ENCODE measurements around the gene PIAS2.
A peak's percentile ranks its signal among the peaks of the same experiment; 100 is the strongest.
"Not testable (repeated sequence)": the region's sequence is repeated elsewhere in the genome, so short reads cannot be mapped to it uniquely, and the experiment has no call there.

Gene PIAS2

GRCh38 chr18:46903406-46903805 is 13.9 kb downstream of the PIAS2 start:
- no peak for DNase-seq

GRCh38 chr18:46899274-46899948 is 17.9 kb downstream of the PIAS2 start:
- no peak for DNase-seq

GRCh38 chr18:46894124-46894523 is 23.2 kb downstream of the PIAS2 start:
- DNase-seq, result no peak

GRCh38 chr18:46893360-46893759 is 23.9 kb downstream of the PIAS2 start:
- DNase-seq, result no peak

- DNase-seq, result no peak
Observed at GRCh38 chr18:46892842-46893241, 24.5 kb downstream of the PIAS2 start.

- no peak for DNase-seq
Observed at GRCh38 chr18:46891742-46892214, 25.5 kb downstream of the PIAS2 start.

- no peak for DNase-seq
Observed at GRCh38 chr18:46888965-46889364, 28.3 kb downstream of the PIAS2 start.

- DNase-seq, result no peak
Observed at GRCh38 chr18:46886893-46887292, 30.4 kb downstream of the PIAS2 start.

- DNase-seq, result no peak
Observed at GRCh38 chr18:46883180-46883579, 34.1 kb downstream of the PIAS2 start.

GRCh38 chr18:46877329-46877987 is 39.8 kb downstream of the PIAS2 start:
- no peak for DNase-seq

- no peak for DNase-seq
Observed at GRCh38 chr18:46868169-46868921, 49.0 kb downstream of the PIAS2 start.

GRCh38 chr18:46867367-46868143 is 49.8 kb downstream of the PIAS2 start:
- no peak for DNase-seq

- no peak for DNase-seq
Observed at GRCh38 chr18:46866523-46866922, 50.8 kb downstream of the PIAS2 start.

- not testable (repeated sequence) for DNase-seq
Observed at GRCh38 chr18:46865245-46865644, 52.1 kb downstream of the PIAS2 start.

- DNase-seq, result peak; percentile 20
Observed at GRCh38 chr18:46859855-46860254, 57.5 kb downstream of the PIAS2 start.

GRCh38 chr18:46858290-46858689 is 59.0 kb downstream of the PIAS2 start:
- DNase-seq, result no peak

- DNase-seq, result no peak
Observed at GRCh38 chr18:46856973-46857372, 60.3 kb downstream of the PIAS2 start.

GRCh38 chr18:46849007-46849406 is 68.3 kb downstream of the PIAS2 start:
- DNase-seq, result no peak

GRCh38 chr18:46843372-46843771 is 73.9 kb downstream of the PIAS2 start:
- no peak for DNase-seq

GRCh38 chr18:46842583-46842982 is 74.7 kb downstream of the PIAS2 start:
- no peak for DNase-seq

- no peak for DNase-seq
Observed at GRCh38 chr18:46833899-46834298, 83.4 kb downstream of the PIAS2 start.

GRCh38 chr18:46832849-46833248 is 84.5 kb downstream of the PIAS2 start:
- no peak for DNase-seq

- DNase-seq, result not testable (repeated sequence)
Observed at GRCh38 chr18:46832422-46832821, 84.9 kb downstream of the PIAS2 start.

Data from right hindlimb (tissue), 1 donor.